Activated CD4-positive, alpha-beta T cell treated with anti-CD3 and anti-CD28 coated beads, Interleukin-2, amount 50 U/mL, for 48 hours (primary cell): Measurements from ENCODE around the gene ZNF146.
"Not testable (repeated sequence)": the region's sequence is repeated elsewhere in the genome, so short reads cannot be mapped to it uniquely, and the experiment has no call there.

Experiments used
- DNase-seq, 2 experiments: peaks; one replicate each; pipeline ENCODE4 v3.0.0-alpha.2; 2020

Gene ZNF146

DNA sequence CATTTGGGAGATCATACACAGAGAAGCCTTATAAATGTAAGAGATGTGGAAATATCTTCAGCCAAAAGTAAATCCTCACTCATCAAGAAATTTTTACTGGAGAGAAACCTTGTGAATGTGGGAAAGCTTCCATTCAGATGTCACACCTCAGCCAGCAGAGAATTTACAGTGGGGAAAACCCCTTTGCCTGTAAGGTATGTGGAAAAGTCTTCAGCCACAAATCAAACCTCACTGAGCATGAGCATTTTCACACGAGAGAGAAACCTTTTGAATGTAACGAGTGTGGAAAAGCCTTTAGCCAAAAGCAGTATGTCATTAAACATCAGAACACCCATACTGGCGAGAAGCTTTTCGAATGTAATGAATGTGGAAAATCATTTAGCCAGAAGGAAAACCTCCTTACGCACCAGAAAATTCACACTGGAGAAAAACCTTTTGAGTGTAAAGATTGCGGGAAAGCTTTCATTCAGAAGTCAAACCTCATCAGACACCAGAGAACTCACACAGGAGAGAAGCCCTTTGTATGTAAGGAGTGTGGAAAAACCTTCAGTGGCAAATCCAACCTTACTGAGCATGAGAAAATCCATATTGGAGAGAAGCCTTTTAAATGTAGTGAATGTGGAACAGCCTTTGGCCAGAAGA lies 21.5 kb downstream of the ZNF146 start:
- no peak for DNase-seq

DNA sequence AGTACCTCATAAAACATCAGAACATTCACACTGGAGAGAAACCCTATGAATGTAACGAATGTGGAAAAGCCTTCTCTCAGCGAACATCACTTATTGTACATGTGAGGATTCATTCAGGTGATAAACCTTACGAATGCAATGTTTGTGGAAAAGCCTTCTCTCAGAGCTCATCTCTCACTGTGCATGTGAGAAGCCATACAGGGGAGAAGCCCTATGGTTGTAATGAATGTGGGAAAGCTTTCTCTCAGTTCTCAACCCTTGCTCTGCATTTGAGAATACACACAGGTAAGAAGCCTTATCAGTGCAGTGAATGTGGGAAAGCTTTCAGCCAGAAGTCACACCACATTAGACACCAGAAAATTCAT lies 22.0 kb downstream of the ZNF146 start:
- DNase-seq: no peak

DNA sequence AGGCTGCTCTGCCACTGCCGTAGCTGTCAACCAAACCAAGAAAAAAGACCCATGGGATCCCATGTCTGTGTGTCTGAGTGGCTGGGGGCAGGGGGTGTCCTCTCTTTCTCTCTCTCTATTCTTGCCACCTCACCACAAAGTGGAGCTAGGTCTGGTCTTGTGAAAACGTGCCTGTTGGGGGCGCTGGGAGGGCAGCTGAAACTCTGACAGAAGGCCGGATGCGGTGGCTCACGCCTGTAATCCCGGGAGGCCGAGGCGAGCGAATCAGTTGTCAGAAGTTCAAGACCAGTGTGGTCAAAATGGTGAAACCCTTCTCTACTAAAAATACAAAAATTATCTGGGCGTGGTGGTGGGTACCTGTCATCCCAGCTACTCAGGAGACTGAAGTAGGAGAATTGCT lies 29.2 kb downstream of the ZNF146 start:
- no peak for DNase-seq

DNA sequence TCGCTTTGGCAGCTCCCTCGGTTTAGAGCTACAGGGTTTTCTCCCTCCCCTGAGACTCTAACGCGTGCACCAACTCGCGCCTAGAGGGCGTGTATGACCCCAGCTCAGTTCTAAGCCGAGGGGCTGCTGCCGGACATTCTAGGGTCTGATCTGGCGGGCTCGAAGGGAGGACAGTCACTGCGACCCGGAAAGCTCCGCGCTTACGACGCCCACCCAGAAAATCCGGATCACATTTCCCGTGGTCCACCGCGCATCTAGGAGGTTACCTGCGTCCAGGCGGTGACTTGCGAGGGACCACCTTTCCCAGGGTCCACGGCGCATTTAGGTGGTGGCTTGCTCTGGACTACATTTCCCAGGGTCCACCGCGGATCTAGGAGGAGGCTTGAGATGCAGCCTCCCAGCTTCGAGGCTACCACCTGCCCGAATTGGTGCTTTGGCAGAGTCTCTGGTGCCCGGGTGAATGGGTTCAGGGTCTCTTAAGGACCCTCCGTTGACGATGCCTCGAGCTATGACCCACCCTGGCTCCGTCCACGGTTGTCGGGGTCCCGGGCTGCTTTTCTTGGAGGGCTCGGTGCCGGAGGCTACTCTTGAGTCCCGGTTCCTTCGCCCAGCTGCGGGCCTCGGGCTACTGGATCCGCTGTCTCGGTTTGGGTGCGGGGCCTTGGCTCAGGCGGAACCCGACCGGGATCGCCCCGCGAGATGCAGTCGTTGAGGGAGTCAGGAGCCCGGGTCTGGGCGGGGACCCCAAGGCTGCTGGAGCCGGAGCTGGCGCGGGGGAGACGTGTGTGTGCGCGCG lies 30.5 kb downstream of the ZNF146 start:
- no peak for DNase-seq

DNA sequence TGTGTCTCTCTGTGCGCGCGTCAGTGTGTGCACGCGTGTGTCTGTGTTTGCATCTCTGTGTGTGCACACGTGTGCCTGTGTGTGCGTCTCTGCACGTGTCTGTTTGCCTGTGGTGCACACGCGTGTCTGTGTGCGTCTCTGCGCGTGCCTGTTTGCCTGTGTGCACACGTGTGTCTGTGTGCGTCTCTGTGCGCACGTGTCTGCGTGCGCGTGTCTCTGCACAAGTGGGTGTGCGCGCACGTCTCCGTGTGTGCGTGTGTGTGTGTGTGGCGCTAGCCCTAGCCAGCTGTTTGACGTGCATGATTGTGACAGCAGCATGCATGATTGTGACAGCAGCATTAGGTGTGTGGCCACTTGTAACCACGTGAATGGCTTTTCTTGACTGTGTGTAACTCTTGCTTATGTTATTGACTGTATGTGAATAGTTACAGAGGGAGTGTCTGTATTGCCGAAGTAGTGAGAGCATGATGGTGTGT lies 31.1 kb downstream of the ZNF146 start:
- DNase-seq: no peak

DNA sequence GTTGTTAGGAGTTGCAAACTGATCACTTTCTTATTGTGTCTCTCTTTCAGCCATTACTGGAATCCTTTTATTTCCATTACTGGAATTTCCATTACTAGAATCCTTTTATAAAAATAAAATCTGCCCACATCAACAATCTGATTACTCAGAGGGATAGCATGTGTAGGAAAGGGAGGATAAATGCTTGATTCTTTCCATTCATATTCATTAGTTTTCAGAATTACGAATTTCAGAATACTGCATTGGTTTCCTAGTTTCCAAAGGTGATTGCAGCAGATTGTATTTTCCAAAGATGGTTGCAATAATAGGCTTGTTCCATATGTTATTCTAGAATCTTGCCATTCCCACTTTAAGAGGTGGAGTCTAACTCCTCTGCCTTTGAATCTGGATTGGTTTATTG lies 37.1 kb downstream of the ZNF146 start:
- no peak for DNase-seq

DNA sequence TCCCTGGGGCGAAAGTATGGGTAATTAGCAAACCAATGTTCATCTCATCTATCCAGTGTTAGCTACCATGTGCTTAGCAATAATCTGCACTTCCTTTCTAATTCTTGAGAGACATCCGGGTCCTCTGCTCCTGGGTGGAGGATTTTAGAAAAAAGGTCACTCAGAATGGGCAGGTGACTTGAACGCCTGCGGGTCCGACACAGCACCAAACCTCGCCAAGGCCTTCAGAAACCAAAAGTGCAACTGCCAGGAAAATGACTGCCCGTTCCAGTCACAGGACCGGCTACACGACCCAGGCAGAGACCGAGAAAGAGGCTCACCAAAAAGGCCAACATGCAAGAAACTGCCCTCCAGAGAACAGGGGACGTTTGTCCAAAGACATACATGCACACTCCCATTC lies 39.9 kb downstream of the ZNF146 start:
- DNase-seq: no peak

DNA sequence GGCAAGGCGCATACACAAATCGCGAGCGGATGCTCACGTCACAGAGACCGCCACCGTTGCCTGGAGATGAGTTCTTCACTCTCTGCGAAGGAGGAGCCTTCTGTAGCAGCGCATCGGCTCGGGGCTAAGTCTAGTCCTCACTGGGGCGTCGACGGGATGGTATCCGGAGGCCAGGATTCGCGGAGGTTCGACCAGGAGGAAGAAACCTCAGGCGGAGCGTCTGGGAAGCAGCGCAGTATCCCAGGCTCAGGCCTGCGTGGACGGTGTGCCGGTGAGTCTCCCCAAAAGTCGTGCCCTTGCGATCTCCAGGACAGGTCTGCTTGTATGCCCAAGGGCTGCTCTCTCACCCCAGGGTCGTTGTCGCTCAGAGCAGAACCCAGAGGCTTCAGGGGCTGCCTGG lies 40.4 kb downstream of the ZNF146 start:
- no peak for DNase-seq

DNA sequence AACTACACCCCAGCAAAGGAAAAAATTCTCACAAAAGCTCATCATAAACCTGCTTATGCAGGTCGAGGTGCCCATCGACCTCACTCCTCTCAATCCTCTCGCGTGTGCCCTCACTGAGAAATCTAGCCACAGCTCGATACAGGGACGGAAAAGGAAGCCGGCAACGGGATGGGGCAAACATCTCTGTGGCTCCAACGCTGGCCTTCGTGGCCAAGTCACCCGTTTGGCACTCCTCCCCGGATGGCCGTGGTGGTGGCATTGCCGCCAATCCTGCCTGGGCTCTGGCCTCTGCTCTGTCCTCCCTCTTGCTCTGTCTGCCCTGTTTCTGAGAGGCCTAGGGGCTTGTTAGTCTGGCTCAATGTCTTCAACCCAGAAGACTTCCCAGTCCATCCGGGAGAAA lies 41.2 kb downstream of the ZNF146 start:
- no peak for DNase-seq

DNA sequence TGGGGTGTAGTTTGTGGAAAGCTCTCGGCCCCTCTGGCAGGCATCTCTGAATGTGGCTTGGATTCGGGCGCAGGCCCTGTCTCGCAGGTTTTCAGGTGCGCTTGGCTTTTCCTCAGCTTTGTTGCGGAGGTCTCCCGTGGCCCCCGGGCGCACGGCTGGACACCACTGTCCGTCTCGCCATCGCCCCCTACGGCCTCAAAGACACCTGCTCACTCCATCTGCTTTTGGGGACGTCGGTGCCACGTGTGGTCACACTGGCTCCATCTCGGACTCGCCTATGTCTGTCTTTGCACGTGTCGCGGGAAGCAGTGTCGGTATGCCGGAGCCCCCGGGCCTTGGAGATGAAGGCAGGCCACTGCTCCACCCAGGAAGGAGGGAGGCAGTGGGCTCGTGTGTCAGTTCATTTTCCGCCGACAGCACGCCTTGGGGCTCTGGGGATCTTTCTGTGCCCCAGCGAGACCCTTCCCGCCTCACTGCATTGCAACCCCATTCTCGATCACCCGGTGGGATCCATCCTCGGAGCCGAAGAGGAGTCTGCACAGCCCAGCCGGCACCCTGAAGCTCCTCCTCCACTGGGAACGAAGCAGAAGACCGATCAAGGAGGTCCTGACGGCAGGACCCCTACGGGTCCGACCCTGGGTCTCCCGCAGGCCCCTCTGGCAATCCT lies 42.1 kb downstream of the ZNF146 start:
- DNase-seq: no peak

DNA sequence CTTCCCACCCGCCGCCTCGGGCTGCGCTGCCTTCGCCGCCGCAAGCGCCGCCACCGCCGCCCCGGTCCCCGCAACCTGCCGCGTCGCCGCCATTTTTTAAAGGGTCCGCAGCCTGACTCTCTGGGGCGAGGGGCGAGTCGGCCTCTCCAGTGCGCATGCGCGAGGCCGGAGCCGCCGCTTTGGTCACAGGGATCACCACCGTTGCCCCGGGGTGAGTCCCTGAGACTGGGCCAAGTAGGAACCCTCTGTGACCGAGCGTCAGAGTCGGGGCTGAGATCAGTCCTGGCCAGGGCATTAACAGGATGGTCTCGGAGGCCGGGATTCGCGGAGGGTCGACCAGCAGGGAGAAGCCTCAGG lies 42.6 kb downstream of the ZNF146 start:
- DNase-seq: no peak

DNA sequence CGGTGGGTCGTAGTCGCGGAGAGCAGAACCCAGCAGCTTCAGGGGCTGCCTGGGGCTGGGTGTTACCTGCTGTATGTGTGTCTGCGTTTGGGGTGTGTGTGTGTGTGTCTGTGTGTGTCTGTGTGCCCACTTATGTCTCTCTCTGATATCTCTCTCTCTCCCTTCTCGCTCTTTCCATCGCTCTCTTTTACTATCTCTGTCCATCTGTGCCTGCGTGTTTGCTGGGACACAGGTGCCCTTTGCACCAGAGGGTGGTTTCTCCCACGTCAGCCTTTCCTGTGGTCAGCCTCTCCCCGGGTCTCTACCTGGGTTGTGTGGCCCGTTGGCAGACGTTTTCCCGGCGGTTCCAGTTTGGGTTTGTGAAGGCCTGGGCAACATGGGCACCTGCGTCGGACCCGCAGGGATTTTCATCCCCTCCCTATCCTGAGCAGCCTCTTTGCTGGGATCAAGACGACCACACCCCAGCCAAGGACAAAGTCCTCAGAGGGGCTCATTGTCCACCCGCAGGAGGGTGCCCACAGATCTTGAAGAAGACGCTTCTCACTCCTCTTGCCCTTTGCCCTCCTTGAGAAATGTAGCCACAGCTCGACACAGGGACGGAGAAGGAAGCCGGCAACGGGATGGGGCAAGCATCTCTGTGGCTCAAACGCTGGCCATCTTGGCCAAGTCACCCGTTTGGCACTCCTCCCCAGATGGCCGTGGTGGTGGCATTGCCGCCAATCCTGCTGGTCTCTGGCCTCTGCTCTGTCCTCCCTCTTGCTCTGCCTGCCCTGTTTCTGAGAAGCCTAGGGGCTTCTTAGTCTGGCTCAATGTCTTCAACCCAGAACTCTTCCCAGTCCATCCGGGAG lies 43.3 kb downstream of the ZNF146 start:
- no peak for DNase-seq

DNA sequence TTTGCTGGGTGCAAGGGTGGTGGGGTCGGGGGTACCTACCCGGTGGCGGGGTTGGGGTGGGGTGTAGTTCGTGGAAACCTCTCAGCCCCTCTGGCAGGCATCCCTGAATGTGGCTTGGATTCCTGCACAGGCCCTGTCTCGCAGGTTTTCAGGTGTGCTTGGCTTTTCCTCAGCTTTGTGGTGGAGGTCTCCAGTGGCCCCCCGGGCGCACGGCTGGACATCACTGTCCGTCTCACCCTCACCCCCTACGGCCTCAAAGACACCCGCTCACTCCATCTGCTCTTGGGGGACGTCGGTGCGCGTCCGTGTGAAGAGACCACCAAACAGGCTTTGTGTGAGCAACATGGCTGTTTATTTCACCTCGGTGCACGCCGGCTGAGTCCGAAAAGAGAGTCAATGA lies 44.3 kb downstream of the ZNF146 start:
- no peak for DNase-seq

DNA sequence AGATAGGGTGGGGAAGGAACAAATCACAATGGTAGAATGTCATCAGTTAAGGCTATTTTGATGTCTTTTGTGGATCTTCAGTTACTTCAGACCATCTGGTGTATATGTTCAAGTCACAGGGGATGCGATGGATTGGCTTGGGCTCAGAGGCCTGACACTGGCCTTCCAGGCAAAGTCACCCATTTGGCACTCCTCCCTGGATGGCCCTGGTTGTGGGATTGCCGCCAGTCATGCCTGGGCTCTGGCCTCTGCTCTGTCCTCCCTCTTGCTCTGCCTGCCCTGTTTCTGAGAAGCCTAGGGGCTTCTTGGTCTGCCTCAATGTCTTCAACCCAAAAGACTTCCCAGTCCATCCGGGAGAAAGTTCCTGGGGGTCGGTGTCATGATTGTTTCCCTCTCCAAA lies 50.2 kb downstream of the ZNF146 start:
- DNase-seq: no peak

DNA sequence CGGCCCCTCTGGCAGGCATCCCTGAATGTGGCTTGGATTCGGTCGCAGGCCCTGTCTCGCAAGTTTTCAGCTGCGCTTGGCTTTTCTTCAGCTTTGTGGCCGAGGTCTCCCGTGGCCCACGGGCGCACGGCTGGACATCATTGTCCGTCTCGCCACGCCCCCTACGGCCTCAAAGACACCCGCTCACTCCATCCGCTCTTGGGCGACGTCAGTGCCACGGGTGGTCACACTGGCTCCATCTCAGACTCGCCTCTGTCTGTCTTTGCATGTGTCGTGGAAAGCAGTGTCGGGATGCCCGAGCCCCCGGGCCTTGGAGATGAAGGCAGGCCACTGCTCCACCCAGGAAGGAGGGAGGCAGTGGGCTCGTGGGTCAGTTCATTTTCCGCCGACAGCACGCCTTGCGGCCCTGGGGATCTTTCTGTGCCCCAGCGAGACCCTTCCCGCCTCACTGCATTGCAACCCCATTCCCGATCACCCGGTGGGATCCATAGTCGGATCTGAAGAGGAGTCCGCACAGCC lies 51.0 kb downstream of the ZNF146 start:
- DNase-seq: no peak

DNA sequence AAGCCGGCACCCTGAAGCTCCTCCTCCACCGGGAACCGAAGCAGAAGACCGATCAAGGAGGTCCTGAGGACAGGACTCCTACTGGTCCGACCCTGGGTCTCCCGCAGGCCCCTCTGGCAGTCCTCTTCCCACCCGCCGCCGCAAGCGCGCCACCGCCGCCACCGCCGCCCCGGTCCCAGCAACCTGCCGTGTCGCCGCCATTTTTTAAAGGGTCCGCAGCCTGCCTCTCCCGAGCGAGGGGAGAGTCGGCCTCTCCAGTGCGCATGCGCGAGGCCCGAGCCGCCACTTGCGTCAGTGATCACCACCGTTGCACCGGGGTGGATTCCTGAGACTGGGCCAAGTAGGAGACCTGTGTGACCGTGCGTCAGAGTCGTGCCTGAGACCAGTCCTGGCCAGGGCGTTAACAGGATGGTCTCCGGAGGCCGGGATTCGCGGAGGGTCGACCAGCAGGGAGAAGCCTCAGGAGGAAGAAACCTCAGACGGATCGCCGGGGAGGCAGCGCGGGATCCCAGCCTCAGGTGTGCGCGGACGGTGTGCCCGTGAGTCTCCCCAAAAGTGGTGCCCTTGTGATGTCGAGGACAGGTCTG lies 51.6 kb downstream of the ZNF146 start:
- DNase-seq: no peak

DNA sequence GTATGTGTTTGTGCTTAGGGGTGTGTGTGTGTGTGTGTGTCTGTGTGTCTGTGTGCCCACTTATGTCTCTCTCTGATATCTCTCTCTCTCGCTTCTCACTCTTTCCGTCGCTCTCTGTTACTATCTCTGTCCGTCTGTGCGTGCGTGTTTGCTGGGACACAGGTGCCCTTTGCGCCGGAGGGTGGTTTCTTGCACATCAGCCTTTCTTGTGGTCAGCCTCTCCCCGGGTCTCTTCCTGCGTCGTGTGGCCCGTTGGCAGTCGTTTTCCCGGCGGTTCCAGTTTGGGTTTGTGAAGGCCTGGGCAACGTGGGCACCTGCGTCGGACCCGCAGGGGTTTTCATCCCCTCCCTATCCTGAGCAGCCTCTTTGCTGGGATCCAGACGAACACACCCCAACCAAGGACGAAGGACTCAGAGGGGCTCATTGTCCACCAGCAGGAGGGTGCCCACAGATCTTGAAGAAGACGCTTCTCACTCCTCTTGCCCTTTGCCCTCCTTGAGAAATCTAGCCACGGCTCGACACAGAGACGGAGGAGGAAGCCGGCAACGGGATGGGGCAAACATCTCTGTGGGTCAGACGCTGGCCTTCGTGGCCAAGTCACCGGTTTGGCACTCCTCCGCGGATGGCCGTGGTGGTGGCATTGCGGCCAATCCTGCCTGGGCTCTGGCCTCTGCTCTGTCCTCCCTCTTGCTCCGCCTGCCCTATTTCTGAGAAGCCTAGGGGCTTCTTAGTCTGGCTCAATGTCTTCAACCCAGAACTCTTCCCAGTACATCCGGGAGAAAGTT lies 52.3 kb downstream of the ZNF146 start:
- no peak for DNase-seq

DNA sequence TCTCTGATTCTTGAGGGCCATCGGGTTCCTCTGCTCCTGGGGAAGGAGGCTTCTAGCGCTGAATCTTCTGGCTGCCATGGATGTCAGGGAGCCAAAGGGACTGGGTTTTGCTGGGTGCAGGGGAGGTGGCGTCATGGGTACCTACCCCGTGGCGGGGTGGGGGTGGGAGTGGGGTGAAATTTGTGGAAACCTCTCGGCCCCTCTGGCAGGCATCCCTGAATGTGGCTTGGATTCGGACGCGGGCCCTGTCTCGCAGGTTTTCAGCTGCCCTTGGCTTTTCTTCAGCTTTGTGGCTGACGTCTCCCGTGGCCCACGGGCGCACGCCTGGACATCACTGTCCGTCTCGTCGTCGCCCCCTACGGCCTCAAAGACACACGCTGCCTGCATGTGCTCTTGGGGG lies 53.2 kb downstream of the ZNF146 start:
- DNase-seq: not testable (repeated sequence)

DNA sequence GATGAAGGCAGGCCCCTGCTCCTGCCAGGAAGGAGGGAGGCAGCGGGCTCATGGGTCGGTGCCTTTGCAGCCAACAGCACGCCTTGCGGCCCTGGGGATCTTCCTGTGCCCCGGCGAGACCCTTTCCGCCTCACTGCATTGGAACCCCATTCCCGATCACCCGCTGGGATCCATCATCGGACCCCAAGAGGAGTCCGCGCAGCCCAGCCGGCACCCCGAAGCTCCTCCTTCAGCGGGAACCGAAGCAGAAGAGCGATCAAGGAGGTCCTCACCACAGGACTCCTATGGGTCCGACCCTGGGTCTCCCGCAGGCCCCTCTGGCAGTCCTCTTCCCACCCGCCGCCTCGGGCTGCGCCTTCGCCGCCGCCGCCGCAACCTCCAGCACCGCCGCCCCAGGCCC lies 53.7 kb downstream of the ZNF146 start:
- not testable (repeated sequence) for DNase-seq

DNA sequence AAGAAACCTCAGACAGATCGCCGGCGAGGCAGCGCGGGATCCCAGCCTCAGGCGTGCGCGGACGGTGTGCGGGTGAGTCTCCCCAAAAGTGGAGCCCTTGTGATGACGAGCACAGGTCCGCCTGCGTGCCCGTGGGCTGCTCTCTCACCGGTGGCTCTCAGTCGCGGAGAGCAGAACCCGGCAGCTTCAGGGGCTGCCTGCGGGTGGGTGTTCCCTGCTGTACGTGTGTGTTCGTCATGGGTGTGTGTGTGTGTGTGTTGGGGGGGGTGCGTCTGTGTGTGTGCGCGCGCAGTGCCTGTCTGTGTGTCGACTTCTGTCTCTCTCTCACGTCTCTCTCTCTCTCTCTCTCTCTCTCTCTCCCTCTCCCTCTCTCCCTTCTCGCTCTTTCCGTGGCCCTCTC lies 54.4 kb downstream of the ZNF146 start:
- not testable (repeated sequence) for DNase-seq
